Astrocyte (in vitro differentiated cells and primary cell): Measurements from ENCODE around the gene C1orf167. TPM values are rescaled to one million over a fixed set of nuclear protein-coding genes. Genes with fewer than 3 reads are reported as not detected.

Experiments used
- DNase-seq: peaks from one replicate; pipeline ENCODE4 v3.0.0-alpha.2; 2010; ENCODE audit warnings: low read depth
- FAIRE-seq: peaks from 2 replicates; lab custom pipeline; 2011; peaks lifted over from hg19 to GRCh38; lab: Jason Lieb, UNC
- H2AFZ ChIP-seq: 2 replicates; pipeline ENCODE4 v1.6.0; 2012; ENCODE audit warnings: low read depth, low read length, inconsistent platforms
- H3K27ac ChIP-seq: 2 replicates; pipeline ENCODE4 v1.5.1; 2011; ENCODE audit warnings: low read depth, low read length, inconsistent platforms
- H3K27me3 ChIP-seq: 2 replicates; pipeline ENCODE4 v1.6.0; 2011; ENCODE audit warnings: low read length, inconsistent platforms; ENCODE audit not compliant: insufficient read depth
- H3K36me3 ChIP-seq: 2 replicates; pipeline ENCODE4 v1.5.1; 2011; ENCODE audit warnings: low read length, inconsistent platforms; ENCODE audit not compliant: insufficient read depth
- H3K4me1 ChIP-seq: 2 replicates; pipeline ENCODE4 v1.5.1; 2011; ENCODE audit warnings: low read length, inconsistent platforms; ENCODE audit not compliant: insufficient read depth
- H3K4me2 ChIP-seq: 2 replicates; pipeline ENCODE4 v1.6.0; 2012; ENCODE audit warnings: low read length, inconsistent platforms
- H3K4me3 ChIP-seq: 2 replicates; pipeline ENCODE4 v1.5.1; 2011; ENCODE audit warnings: low read depth, mild to moderate bottlenecking, low read length, inconsistent platforms; ENCODE audit not compliant: insufficient read depth
- H3K79me2 ChIP-seq: 2 replicates; pipeline ENCODE4 v1.6.0; 2012; ENCODE audit warnings: mild to moderate bottlenecking, low read length, inconsistent platforms; ENCODE audit not compliant: insufficient read depth
- H3K9ac ChIP-seq: 2 replicates; pipeline ENCODE4 v1.6.0; 2012; ENCODE audit warnings: mild to moderate bottlenecking, low read length, inconsistent platforms
- H3K9me3 ChIP-seq: 2 replicates; pipeline ENCODE4 v1.5.1; 2012; ENCODE audit warnings: low read depth, mild to moderate bottlenecking, low read length, inconsistent platforms; ENCODE audit not compliant: insufficient read depth
- H4K20me1 ChIP-seq: 2 replicates; pipeline ENCODE4 v1.6.0; 2012; ENCODE audit warnings: low read length, inconsistent platforms; ENCODE audit not compliant: insufficient read depth
- H3K27ac Mint-ChIP-seq: one replicate; pipeline ENCODE4 v1.8.0; 2021; ENCODE audit warnings: mild to moderate bottlenecking, mixed read lengths; ENCODE audit not compliant: unreplicated experiment
- H3K27me3 Mint-ChIP-seq: one replicate; pipeline ENCODE4 v1.8.0; 2021; ENCODE audit warnings: low read depth, mixed read lengths; ENCODE audit not compliant: unreplicated experiment
- H3K36me3 Mint-ChIP-seq: one replicate; pipeline ENCODE4 v1.8.0; 2021; ENCODE audit warnings: low read depth, mixed read lengths; ENCODE audit not compliant: unreplicated experiment
- H3K4me1 Mint-ChIP-seq: one replicate; pipeline ENCODE4 v1.8.0; 2021; ENCODE audit warnings: low read depth, mixed read lengths; ENCODE audit not compliant: unreplicated experiment
- H3K4me3 Mint-ChIP-seq: one replicate; pipeline ENCODE4 v1.8.0; 2021; ENCODE audit warnings: mild to moderate bottlenecking, moderate library complexity, mixed read lengths; ENCODE audit not compliant: unreplicated experiment
- H3K9me3 Mint-ChIP-seq: one replicate; pipeline ENCODE4 v1.8.0; 2021; ENCODE audit warnings: mild to moderate bottlenecking, mixed read lengths; ENCODE audit not compliant: unreplicated experiment
- CTCF ChIP-seq: IDR thresholded peaks from 2 replicates; pipeline ENCODE4 v1.5.1; 2011; ENCODE audit warnings: low read depth, mild to moderate bottlenecking, inconsistent platforms, low read length, moderate library complexity; ENCODE audit not compliant: insufficient read depth
- EZH2 ChIP-seq: IDR thresholded peaks from 2 replicates; pipeline ENCODE4 v1.6.1; 2012; ENCODE audit warnings: mild to moderate bottlenecking, low read length, inconsistent platforms; ENCODE audit not compliant: insufficient read depth
- total RNA-seq: library from RNA; stranded (reverse); gene quantifications from 2 replicates; pipeline ENCODE4 v1.2.1, GENCODE V29; 2021

Gene C1orf167
- total RNA-seq, 1 donor from 2014 or later: not detected

GRCh38 chr1:11770011-11770410, 8.0 kb downstream of the C1orf167 start:
- no peaks in the 10 kb centered on the region for H3K36me3 ChIP-seq
- peaks cover 21% of the 10 kb centered on the region for H3K27me3 Mint-ChIP-seq
- no peak for TF ChIP-seq CTCF
- no peak for TF ChIP-seq EZH2
- DNase-seq (no peak), FAIRE-seq (no peak)
- no peaks in the 10 kb centered on the region for H3K9me3 ChIP-seq
- no peak overlapping the region for H3K4me3 Mint-ChIP-seq
- no peaks in the 10 kb centered on the region for H3K79me2 ChIP-seq
- H3K4me3 ChIP-seq: no peak overlapping the region
- no peak overlapping the region for H3K4me2 ChIP-seq
- no peaks in the 10 kb centered on the region for H3K4me1 ChIP-seq
- H3K27ac Mint-ChIP-seq: no peak overlapping the region
- peaks cover 8% of the 10 kb centered on the region for H3K27me3 ChIP-seq
- H3K27ac ChIP-seq: no peak overlapping the region
- no peak overlapping the region for H2AFZ ChIP-seq
- no peaks in the 10 kb centered on the region for H3K4me1 Mint-ChIP-seq
- no peaks in the 10 kb centered on the region for H3K9me3 Mint-ChIP-seq
- H3K36me3 Mint-ChIP-seq: no peaks in the 10 kb centered on the region
- no peaks in the 10 kb centered on the region for H4K20me1 ChIP-seq
- no peak overlapping the region for H3K9ac ChIP-seq

GRCh38 chr1:11771481-11772043, 9.6 kb downstream of the C1orf167 start:
- Histone ChIP-seq H3K4me3 (no peak overlapping the region), H3K27me3 (peaks cover 5% of the 10 kb centered on the region), H4K20me1 (no peaks in the 10 kb centered on the region), H3K4me2 (no peak overlapping the region), H3K9ac (no peak overlapping the region), H3K79me2 (no peaks in the 10 kb centered on the region), H3K9me3 (no peaks in the 10 kb centered on the region), H3K4me1 (no peaks in the 10 kb centered on the region), H3K36me3 (no peaks in the 10 kb centered on the region), H2AFZ (no peak overlapping the region), H3K27ac (no peak overlapping the region)
- no peak overlapping the region for H3K27ac Mint-ChIP-seq
- FAIRE-seq (no peak), DNase-seq (no peak)
- H3K4me1 Mint-ChIP-seq: no peaks in the 10 kb centered on the region
- peaks cover 20% of the 10 kb centered on the region for H3K27me3 Mint-ChIP-seq
- no peaks in the 10 kb centered on the region for H3K36me3 Mint-ChIP-seq
- TF ChIP-seq CTCF (no peak), EZH2 (no peak)
- no peaks in the 10 kb centered on the region for H3K9me3 Mint-ChIP-seq
- H3K4me3 Mint-ChIP-seq: no peak overlapping the region

GRCh38 chr1:11772458-11772857, 10.5 kb downstream of the C1orf167 start:
- Histone ChIP-seq H3K9ac (no peak overlapping the region), H3K27me3 (peaks cover 2% of the 10 kb centered on the region), H3K36me3 (no peaks in the 10 kb centered on the region), H3K79me2 (no peaks in the 10 kb centered on the region), H2AFZ (no peak overlapping the region), H3K27ac (no peak overlapping the region), H3K4me2 (no peak overlapping the region), H3K4me3 (no peak overlapping the region), H3K4me1 (no peaks in the 10 kb centered on the region), H4K20me1 (no peaks in the 10 kb centered on the region), H3K9me3 (no peaks in the 10 kb centered on the region)
- DNase-seq (no peak), FAIRE-seq (no peak)
- H3K4me1 Mint-ChIP-seq: no peaks in the 10 kb centered on the region
- H3K36me3 Mint-ChIP-seq: no peaks in the 10 kb centered on the region
- TF ChIP-seq CTCF: no peak
- TF ChIP-seq EZH2: no peak
- no peak overlapping the region for H3K27ac Mint-ChIP-seq
- H3K4me3 Mint-ChIP-seq: no peak overlapping the region
- H3K27me3 Mint-ChIP-seq: peaks cover 19% of the 10 kb centered on the region
- no peaks in the 10 kb centered on the region for H3K9me3 Mint-ChIP-seq
